ENCODE results near the gene LRRC42.
A peak's percentile ranks its signal among the peaks of the same experiment; 100 is the strongest.

Gene LRRC42

GRCh38 chr1:54010415-54011117 lies 64.4 kb downstream of the LRRC42 start:
- CTCF ChIA-PET, result no interaction called here
- no peak overlapping the region for H3K27ac ChIP-seq (ENCODE audit: extremely low read depth, low read depth, low read length)
- H3K9me3 ChIP-seq (ENCODE audit: control insufficient read depth, insufficient read depth, low read depth, low read length), result no peaks in the 10 kb centered on the region
- H3K4me1 ChIP-seq (ENCODE audit: control insufficient read depth, insufficient read depth, low read length), result no peaks in the 10 kb centered on the region
- no peaks in the 10 kb centered on the region for H3K36me3 ChIP-seq (ENCODE audit: control insufficient read depth in 2 of 2, insufficient read depth in 1 of 2, low read length in 2 of 2)
- H3K4me3 ChIP-seq (ENCODE audit: low read depth, low read length), result no peak overlapping the region
- POLR2A ChIA-PET, result no interaction called here
- TF ChIP-seq REST (tag by site-specific recombination; IDR thresholded peaks at IDR 0.05), result peak; percentile 75
- no peak for TF ChIP-seq ZNF501 (tag by site-specific recombination; IDR thresholded peaks at IDR 0.05)

GRCh38 chr1:54011316-54012007 lies 65.3 kb downstream of the LRRC42 start:
- TF ChIP-seq ZNF221 (tag by site-specific recombination; IDR thresholded peaks at IDR 0.05; ENCODE audit: borderline replicate concordance), result no peak
- no peak for TF ChIP-seq ZNF114 (tag by site-specific recombination; IDR thresholded peaks at IDR 0.05)
- no peak for TF ChIP-seq IKZF3 (tag by site-specific recombination; IDR thresholded peaks at IDR 0.05)
- no peak for TF ChIP-seq ZNF280C (tag by site-specific recombination; IDR thresholded peaks at IDR 0.05)
- no peak for TF ChIP-seq HOXA7 (CRISPR knock-in tag; IDR thresholded peaks at IDR 0.05; ENCODE audit: borderline replicate concordance)
- no peak for TF ChIP-seq ZNF335 (tag by site-specific recombination; conservative IDR thresholded peaks at IDR 0.05)
- no peak for TF ChIP-seq OSR2 (tag by site-specific recombination; IDR thresholded peaks at IDR 0.05)
- no peak for TF ChIP-seq ZNF324 (tag by site-specific recombination; IDR thresholded peaks at IDR 0.05)
- no peak for TF ChIP-seq MEIS1 (CRISPR knock-in tag; IDR thresholded peaks at IDR 0.05; ENCODE audit: borderline replicate concordance)
- TF ChIP-seq ZNF610 (tag by site-specific recombination; IDR thresholded peaks at IDR 0.05; ENCODE audit: borderline replicate concordance), result no peak
- TF ChIP-seq YY1 (tag by site-specific recombination; IDR thresholded peaks at IDR 0.05), result no peak

GRCh38 chr1:54012008-54012325 lies 65.8 kb downstream of the LRRC42 start:
- Histone ChIP-seq H3K4me3 (ENCODE audit: low read depth, low read length) (no peak overlapping the region), H3K4me1 (ENCODE audit: control insufficient read depth, insufficient read depth, low read length) (peaks cover 5% of the 10 kb centered on the region), H3K36me3 (ENCODE audit: control insufficient read depth in 2 of 2, insufficient read depth in 1 of 2, low read length in 2 of 2) (no peaks in the 10 kb centered on the region), H3K27ac (ENCODE audit: extremely low read depth, low read depth, low read length) (no peak overlapping the region), H3K9me3 (ENCODE audit: control insufficient read depth, insufficient read depth, low read depth, low read length) (no peaks in the 10 kb centered on the region)
- ChIA-PET POLR2A (no interaction called here), CTCF (interaction anchor here (0.9 kb wide), 1 partner anchor 109 kb away, joined by 3 read pairs; no protein-coding TSS in a partner anchor)
- no peak for TF ChIP-seq ZSCAN16 (tag by site-specific recombination; IDR thresholded peaks at IDR 0.05)
- no peak for TF ChIP-seq ZNF677 (tag by site-specific recombination; IDR thresholded peaks at IDR 0.05)
- no peak for TF ChIP-seq ZNF76 (tag by site-specific recombination; IDR thresholded peaks at IDR 0.05; ENCODE audit: borderline replicate concordance, low read depth)
- no peak for TF ChIP-seq ZNF398 (tag by site-specific recombination; IDR thresholded peaks at IDR 0.05)
- no peak for TF ChIP-seq HOXA7 (CRISPR knock-in tag; IDR thresholded peaks at IDR 0.05; ENCODE audit: borderline replicate concordance)

More at GRCh38 chr1:54011316-54012007, 65.3 kb downstream of the LRRC42 start:
- no peak overlapping the region for H3K4me3 ChIP-seq (ENCODE audit: low read depth, low read length)
- CTCF ChIA-PET, result interaction anchor here (0.6 kb wide), 1 partner anchor 52 kb away, joined by 3 read pairs; no protein-coding TSS in a partner anchor
- peaks cover 3% of the 10 kb centered on the region for H3K4me1 ChIP-seq (ENCODE audit: control insufficient read depth, insufficient read depth, low read length)
- no peaks in the 10 kb centered on the region for H3K36me3 ChIP-seq (ENCODE audit: control insufficient read depth in 2 of 2, insufficient read depth in 1 of 2, low read length in 2 of 2)
- POLR2A ChIA-PET, result no interaction called here
- no peaks in the 10 kb centered on the region for H3K9me3 ChIP-seq (ENCODE audit: control insufficient read depth, insufficient read depth, low read depth, low read length)
- H3K27ac ChIP-seq (ENCODE audit: extremely low read depth, low read depth, low read length), result no peak overlapping the region
